Neural crest cell (in vitro differentiated cells): Measurements from ENCODE around the gene HYOU1. TPM values are rescaled to one million over a fixed set of nuclear protein-coding genes. Genes with fewer than 3 reads are reported as not detected.

Experiments used
- DNase-seq: peaks from one replicate; pipeline ENCODE4 v3.0.0; 2021; ENCODE audit warnings: low read depth, mixed read lengths, low spot score
- H3K27ac Mint-ChIP-seq: one replicate; pipeline ENCODE4 v1.8.0; 2021; ENCODE audit warnings: mild to moderate bottlenecking, mixed read lengths; ENCODE audit not compliant: unreplicated experiment
- H3K27me3 Mint-ChIP-seq: 2 replicates; pipeline ENCODE4 v1.8.0; 2021; ENCODE audit warnings: low read depth, mild to moderate bottlenecking, mixed read lengths
- H3K36me3 Mint-ChIP-seq: 2 replicates; pipeline ENCODE4 v1.8.0; 2021; ENCODE audit warnings: low read depth, mild to moderate bottlenecking, mixed read lengths
- H3K4me1 Mint-ChIP-seq: 2 replicates; pipeline ENCODE4 v1.8.0; 2021; ENCODE audit warnings: mixed read lengths
- H3K4me3 Mint-ChIP-seq: one replicate; pipeline ENCODE4 v1.8.0; 2021; ENCODE audit warnings: mild to moderate bottlenecking, mixed read lengths
- H3K9me3 Mint-ChIP-seq: 2 replicates; pipeline ENCODE4 v1.8.0; 2021; ENCODE audit warnings: mixed read lengths
- total RNA-seq: library from RNA; stranded (reverse); gene quantifications from 2 replicates; pipeline ENCODE4 v1.2.1, GENCODE V29; 2021
- TF ChIP-seq, protein P1 (sequence below): fragments of 200-600 bp; sonication (generic); conservative IDR thresholded peaks from 2 replicates; pipeline ENCODE4 v1.5.0; 2021; ENCODE audit warnings: antibody characterized with exemption, mild to moderate bottlenecking

Gene HYOU1
- total RNA-seq, 1 donor from 2014 or later, result 204 TPM

DNA sequence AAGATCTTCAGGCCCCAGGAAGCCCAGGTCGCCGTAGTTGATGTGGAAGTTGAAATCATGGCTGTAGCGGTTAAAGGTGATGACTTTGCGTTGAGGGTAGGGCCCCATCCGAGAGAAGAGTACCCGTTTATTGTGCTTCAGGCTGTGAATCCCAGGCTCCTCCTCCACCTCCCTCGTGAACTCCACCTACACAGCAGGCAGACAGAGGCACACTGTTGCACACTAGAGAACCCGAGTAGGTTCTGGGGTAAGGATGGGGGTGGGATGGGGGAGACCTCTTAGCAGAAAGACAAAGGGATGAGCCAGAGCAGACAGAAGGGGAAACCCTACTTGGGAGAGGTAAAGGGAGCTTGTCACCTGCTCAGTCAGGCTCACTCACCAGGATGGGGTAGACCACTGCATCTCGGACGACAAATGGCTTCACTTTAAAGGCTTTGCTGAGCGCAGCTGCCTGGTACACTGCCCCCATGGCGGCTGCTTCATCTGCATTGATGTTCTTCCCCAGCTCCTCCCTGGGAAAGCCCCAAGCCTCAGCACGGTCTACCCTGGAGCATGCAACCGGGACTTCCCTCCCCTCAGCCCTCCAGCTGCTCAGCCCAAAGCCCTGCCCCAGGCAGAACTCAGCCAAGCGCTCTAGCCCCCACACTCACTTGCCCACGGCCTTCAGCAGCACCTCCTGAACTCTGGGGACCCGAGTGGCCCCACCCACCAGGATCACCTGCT lies 5.4 kb downstream of the HYOU1 start:
- DNase-seq, result no peak
- Mint-ChIP-seq H3K4me1 (peaks cover 14% of the 10 kb centered on the region), H3K4me3 (peak overlapping the region; percentile 34), H3K36me3 (peaks cover 24% of the 10 kb centered on the region), H3K27me3 (no peaks in the 10 kb centered on the region), H3K9me3 (no peaks in the 10 kb centered on the region), H3K27ac (no peak overlapping the region)
- TF ChIP-seq, protein P1, sequence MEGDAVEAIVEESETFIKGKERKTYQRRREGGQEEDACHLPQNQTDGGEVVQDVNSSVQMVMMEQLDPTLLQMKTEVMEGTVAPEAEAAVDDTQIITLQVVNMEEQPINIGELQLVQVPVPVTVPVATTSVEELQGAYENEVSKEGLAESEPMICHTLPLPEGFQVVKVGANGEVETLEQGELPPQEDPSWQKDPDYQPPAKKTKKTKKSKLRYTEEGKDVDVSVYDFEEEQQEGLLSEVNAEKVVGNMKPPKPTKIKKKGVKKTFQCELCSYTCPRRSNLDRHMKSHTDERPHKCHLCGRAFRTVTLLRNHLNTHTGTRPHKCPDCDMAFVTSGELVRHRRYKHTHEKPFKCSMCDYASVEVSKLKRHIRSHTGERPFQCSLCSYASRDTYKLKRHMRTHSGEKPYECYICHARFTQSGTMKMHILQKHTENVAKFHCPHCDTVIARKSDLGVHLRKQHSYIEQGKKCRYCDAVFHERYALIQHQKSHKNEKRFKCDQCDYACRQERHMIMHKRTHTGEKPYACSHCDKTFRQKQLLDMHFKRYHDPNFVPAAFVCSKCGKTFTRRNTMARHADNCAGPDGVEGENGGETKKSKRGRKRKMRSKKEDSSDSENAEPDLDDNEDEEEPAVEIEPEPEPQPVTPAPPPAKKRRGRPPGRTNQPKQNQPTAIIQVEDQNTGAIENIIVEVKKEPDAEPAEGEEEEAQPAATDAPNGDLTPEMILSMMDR, result no peak

DNA sequence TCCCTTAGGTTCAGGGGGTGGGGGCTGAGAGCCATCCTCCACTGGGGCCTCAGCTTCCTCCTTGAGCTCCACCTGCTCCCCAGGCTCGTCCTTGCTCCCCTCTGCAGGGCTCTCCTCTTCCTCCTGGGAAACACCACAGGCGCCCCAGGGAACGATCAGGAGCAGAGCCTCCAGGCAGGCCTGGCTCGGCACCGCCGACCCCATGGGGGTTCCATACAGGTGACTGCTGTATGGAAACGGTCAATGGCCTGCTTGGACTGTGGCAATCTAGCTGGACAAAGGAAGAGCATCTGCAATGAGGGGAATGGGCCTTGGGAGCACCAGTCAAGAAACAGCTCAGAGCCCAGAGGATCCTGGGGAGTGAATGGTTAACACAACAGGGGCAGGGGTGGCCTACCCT lies 7.9 kb downstream of the HYOU1 start:
- TF ChIP-seq, protein P1, result no peak
- no peaks in the 10 kb centered on the region for H3K9me3 Mint-ChIP-seq
- no peak for DNase-seq
- no peak overlapping the region for H3K4me3 Mint-ChIP-seq
- no peaks in the 10 kb centered on the region for H3K4me1 Mint-ChIP-seq
- no peaks in the 10 kb centered on the region for H3K27me3 Mint-ChIP-seq
- peaks cover 26% of the 10 kb centered on the region for H3K36me3 Mint-ChIP-seq
- H3K27ac Mint-ChIP-seq, result no peak overlapping the region

DNA sequence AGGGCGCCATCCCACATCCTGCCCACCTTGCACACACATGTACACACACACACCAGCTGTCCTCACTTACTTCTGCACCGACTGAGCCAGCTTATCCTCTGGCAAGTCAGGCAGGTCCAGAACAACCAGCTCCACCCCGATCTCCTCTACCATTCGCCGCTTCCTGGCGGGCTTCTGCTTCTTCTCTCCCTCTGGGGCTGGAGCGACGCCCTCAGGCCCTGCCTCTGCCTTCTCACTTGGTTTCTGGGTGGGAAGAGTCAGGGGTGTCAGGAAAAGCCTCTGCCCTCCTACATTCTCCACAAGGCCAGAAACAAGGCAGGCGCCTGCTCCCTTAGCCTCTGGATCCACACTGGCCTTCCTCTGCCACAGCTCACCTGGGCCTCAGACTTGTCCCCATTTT lies 8.4 kb downstream of the HYOU1 start:
- Mint-ChIP-seq H3K27me3 (no peaks in the 10 kb centered on the region), H3K27ac (no peak overlapping the region), H3K36me3 (peaks cover 26% of the 10 kb centered on the region), H3K4me1 (no peaks in the 10 kb centered on the region), H3K4me3 (no peak overlapping the region), H3K9me3 (no peaks in the 10 kb centered on the region)
- TF ChIP-seq, protein P1, result no peak
- DNase-seq, result no peak

DNA sequence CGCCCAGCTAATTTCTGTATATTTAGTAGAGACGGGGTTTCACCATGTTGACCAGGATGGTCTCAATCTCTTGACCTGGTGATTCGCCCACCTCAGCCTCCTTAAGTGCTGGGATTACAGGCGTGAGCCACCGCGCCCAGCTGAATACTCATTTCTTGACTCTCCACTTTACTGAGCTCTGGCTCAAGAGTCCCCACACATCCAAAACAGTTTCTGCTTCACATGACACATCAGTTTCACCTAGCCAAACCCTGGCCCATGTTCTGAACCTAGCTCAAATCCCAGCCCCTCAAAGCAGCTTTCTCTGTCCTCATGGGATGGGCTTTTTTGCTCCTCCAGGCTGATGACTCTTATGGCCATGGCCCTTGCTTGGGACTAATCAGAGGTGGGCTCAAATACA lies 9.8 kb downstream of the HYOU1 start:
- TF ChIP-seq, protein P1, result no peak
- Mint-ChIP-seq H3K27ac (no peak overlapping the region), H3K36me3 (peaks cover 16% of the 10 kb centered on the region), H3K4me1 (no peaks in the 10 kb centered on the region), H3K4me3 (no peak overlapping the region), H3K27me3 (no peaks in the 10 kb centered on the region), H3K9me3 (no peaks in the 10 kb centered on the region)
- no peak for DNase-seq

DNA sequence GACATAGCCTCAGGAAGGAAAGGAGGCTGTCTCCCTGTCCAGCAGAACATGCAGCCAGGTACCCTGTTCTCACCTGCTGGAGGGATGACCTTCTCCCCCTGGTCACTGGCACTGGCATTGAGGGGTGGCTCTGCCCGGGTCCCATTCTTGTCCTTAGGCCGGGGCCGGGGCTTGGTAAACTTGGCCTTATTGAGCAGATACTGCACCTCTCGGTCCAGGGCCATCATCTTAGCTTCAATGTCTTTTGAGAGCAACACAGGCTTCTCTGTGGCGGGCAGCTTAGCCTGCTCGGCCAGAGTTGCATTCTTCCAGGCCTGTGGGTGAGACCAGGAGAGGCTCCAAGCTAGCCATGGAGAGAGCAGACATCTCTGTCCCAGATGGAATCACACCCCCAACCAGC lies 10.5 kb downstream of the HYOU1 start:
- Mint-ChIP-seq H3K4me3 (no peak overlapping the region), H3K36me3 (peaks cover 14% of the 10 kb centered on the region), H3K9me3 (no peaks in the 10 kb centered on the region), H3K27ac (no peak overlapping the region), H3K4me1 (no peaks in the 10 kb centered on the region), H3K27me3 (no peaks in the 10 kb centered on the region)
- no peak for DNase-seq
- TF ChIP-seq, protein P1, result no peak
